Uterus (tissue), 4 donors: ENCODE results near the gene GRIK1. TPM values are rescaled to one million over a fixed set of nuclear protein-coding genes. Genes with fewer than 3 reads are reported as not detected.

ENCODE experiments used
- DNase-seq, 2 donors: peaks; one replicate each; pipeline ENCODE4 v3.0.0-alpha.2; 2019 to 2020
- H3K27ac ChIP-seq, 2 donors: fragments of 200-600 bp; sonication (generic); 1 replicate in 1 of 2; 2 replicates in 1 of 2; pipeline ENCODE4 v1.5.1; 2016 to 2018
- H3K27me3 ChIP-seq, 2 donors: fragments of 200-600 bp; sonication (generic); one replicate each; pipeline ENCODE4 v1.5.1; 2018 to 2019; ENCODE audit warnings: control low read depth in 1 of 2
- H3K36me3 ChIP-seq, 2 donors: fragments of 200-600 bp; sonication (generic); one replicate each; pipeline ENCODE4 v1.5.1; 2019; ENCODE audit warnings: control low read depth in 1 of 2
- H3K4me1 ChIP-seq, 2 donors: fragments of 200-600 bp; sonication (generic); one replicate each; pipeline ENCODE4 v1.5.1; 2018 to 2019; ENCODE audit warnings: control low read depth in 1 of 2
- H3K4me3 ChIP-seq, 2 donors: fragments of 200-600 bp; sonication (generic); 1 replicate in 1 of 2; 2 replicates in 1 of 2; pipeline ENCODE4 v1.5.1; 2018 to 2019; ENCODE audit warnings: mild to moderate bottlenecking in 1 of 2
- H3K9me3 ChIP-seq, 2 donors: fragments of 200-600 bp; sonication (generic); one replicate each; pipeline ENCODE4 v1.5.1; 2019; ENCODE audit warnings: control low read depth in 1 of 2
- CTCF ChIP-seq, 4 experiments: fragments of 200-600 bp in 2 of 4; fragments of 450-650 bp in 2 of 4; sonication (generic) in 2 of 4; IDR thresholded peaks; one replicate each; pipeline ENCODE4 v1.5.1; 2016 to 2019; ENCODE audit warnings: antibody characterized with exemption in 4 of 4, mild to moderate bottlenecking in 2 of 4, moderate library complexity in 1 of 4
- POLR2A ChIP-seq, 2 donors: fragments of 450-650 bp; IDR thresholded peaks; one replicate each; pipeline ENCODE4 v1.6.1; 2016; ENCODE audit warnings: antibody characterized with exemption in 2 of 2, mild to moderate bottlenecking in 1 of 2, moderate library complexity in 1 of 2
- intact Hi-C: fragments of 100-400 bp; cut with DNase I; formaldehyde crosslinking; loops from one replicate; pipeline ENCODE4 v1.15.1; 2023; ENCODE audit warnings: low total_unique reads
- total RNA-seq, 4 donors: library from RNA; depleted of rRNA in 3 of 4; stranded (reverse); fragments of >200 nt in 3 of 4; gene quantifications; one replicate each; pipeline versions ENCODE4 v1.1.0 to v1.2.4, GENCODE V29; 2014 to 2023
- donor health status: DM: yes; HTN: yes; CAD: no.

GRIK1 gene
- total RNA-seq, 4 donors from 2014 or later = 0.12 to 4.1 TPM; not detected in 2

GRCh38 chr21:29812947-29813346, 126.8 kb downstream of the GRIK1 start:
- Histone ChIP-seq H3K4me1 (no peaks in the 10 kb centered on the region), H3K27me3 (no peaks in the 10 kb centered on the region), H3K4me3 (no peak overlapping the region), H3K27ac (no peak overlapping the region), H3K9me3 (no peaks in the 10 kb centered on the region), H3K36me3 (no peaks in the 10 kb centered on the region)
- TF ChIP-seq CTCF (IDR thresholded peaks at IDR 0.05) (no peak), POLR2A (IDR thresholded peaks at IDR 0.05) (no peak)
- no peak for DNase-seq
- intact Hi-C loops = no loop called here

GRCh38 chr21:29810871-29811270, 128.9 kb downstream of the GRIK1 start:
- H3K27ac ChIP-seq = no peak overlapping the region
- no peaks in the 10 kb centered on the region for H3K27me3 ChIP-seq
- H3K4me1 ChIP-seq = no peaks in the 10 kb centered on the region
- intact Hi-C loops = no loop called here
- TF ChIP-seq POLR2A (IDR thresholded peaks at IDR 0.05) (no peak), CTCF (IDR thresholded peaks at IDR 0.05) (no peak)
- H3K9me3 ChIP-seq = no peaks in the 10 kb centered on the region
- H3K4me3 ChIP-seq = no peak overlapping the region
- H3K36me3 ChIP-seq = no peaks in the 10 kb centered on the region
- no peak for DNase-seq

GRCh38 chr21:29808153-29808552, 131.6 kb downstream of the GRIK1 start:
- no peak for DNase-seq
- intact Hi-C loops = no loop called here
- no peaks in the 10 kb centered on the region for H3K36me3 ChIP-seq
- TF ChIP-seq CTCF (IDR thresholded peaks at IDR 0.05) (no peak), POLR2A (IDR thresholded peaks at IDR 0.05) (no peak)
- H3K4me3 ChIP-seq = no peak overlapping the region
- no peaks in the 10 kb centered on the region for H3K4me1 ChIP-seq
- no peaks in the 10 kb centered on the region for H3K9me3 ChIP-seq
- H3K27me3 ChIP-seq = no peaks in the 10 kb centered on the region
- H3K27ac ChIP-seq = no peak overlapping the region

GRCh38 chr21:29805105-29805504, 134.7 kb downstream of the GRIK1 start:
- DNase-seq = no peak
- no peak overlapping the region for H3K4me3 ChIP-seq
- no peaks in the 10 kb centered on the region for H3K4me1 ChIP-seq
- no peaks in the 10 kb centered on the region for H3K9me3 ChIP-seq
- TF ChIP-seq POLR2A (IDR thresholded peaks at IDR 0.05) (no peak), CTCF (IDR thresholded peaks at IDR 0.05) (no peak)
- H3K27me3 ChIP-seq = no peaks in the 10 kb centered on the region
- no peaks in the 10 kb centered on the region for H3K36me3 ChIP-seq
- no peak overlapping the region for H3K27ac ChIP-seq
- intact Hi-C loops = no loop called here

GRCh38 chr21:29803191-29803590, 136.6 kb downstream of the GRIK1 start:
- H3K9me3 ChIP-seq = no peaks in the 10 kb centered on the region
- DNase-seq = no peak
- H3K36me3 ChIP-seq = no peaks in the 10 kb centered on the region
- no peak overlapping the region for H3K27ac ChIP-seq
- TF ChIP-seq POLR2A (IDR thresholded peaks at IDR 0.05) = no peak
- no peak for TF ChIP-seq CTCF (IDR thresholded peaks at IDR 0.05)
- intact Hi-C loops = no loop called here
- no peaks in the 10 kb centered on the region for H3K27me3 ChIP-seq
- no peaks in the 10 kb centered on the region for H3K4me1 ChIP-seq
- H3K4me3 ChIP-seq = no peak overlapping the region
